Measurements from ENCODE around the gene USP22. TPM values are rescaled to one million over a fixed set of nuclear protein-coding genes. Genes with fewer than 3 reads are reported as not detected.

The USP22 gene
- total RNA-seq, 1 experiment from 2014 or later: 210 TPM

Other genes with a start within 250 kb of the USP22 start
- gene DHRS7B, start 84.0 kb upstream of the USP22 start, total RNA-seq (2021; ENCODE audit: unreplicated experiment): 19.6 TPM
- 31.0 TPM for gene TMEM11, start 171.2 kb upstream of the USP22 start, total RNA-seq (2021; ENCODE audit: unreplicated experiment)
- 3.1 TPM for gene NATD1, start 210.4 kb upstream of the USP22 start, total RNA-seq (2021; ENCODE audit: unreplicated experiment)
- gene MAP2K3, start 241.7 kb upstream of the USP22 start, total RNA-seq (2021; ENCODE audit: unreplicated experiment): 96.7 TPM